SJSA1 (cell line): ENCODE results near the gene TLDC2. TPM values are rescaled to one million over a fixed set of nuclear protein-coding genes. Genes with fewer than 3 reads are reported as not detected.

Source experiments
- DNase-seq, 2 experiments: peaks; one replicate each; pipeline ENCODE4 v3.0.0-alpha.2; 2015 to 2020; ENCODE audit warnings: low spot score in 2 of 2, low read depth in 1 of 2
- H3K27ac ChIP-seq: fragments of 250-450 bp; sonication (Bioruptor Pico); 2 replicates; pipeline ENCODE4 v1.5.1; 2020; ENCODE audit warnings: mild to moderate bottlenecking, moderate library complexity
- H3K27me3 ChIP-seq: fragments of 250-450 bp; sonication (Bioruptor Pico); replicated peaks from 2 replicates; pipeline ENCODE4 v1.5.1; 2020; ENCODE audit warnings: mild to moderate bottlenecking, moderate library complexity
- H3K36me3 ChIP-seq: fragments of 250-450 bp; sonication (Bioruptor Pico); 2 replicates; pipeline ENCODE4 v1.5.1; 2020; ENCODE audit warnings: mild to moderate bottlenecking
- H3K4me1 ChIP-seq: fragments of 250-450 bp; sonication (Bioruptor Pico); replicated peaks from 2 replicates; pipeline ENCODE4 v1.6.1; 2021; ENCODE audit warnings: mild to moderate bottlenecking
- H3K4me3 ChIP-seq: fragments of 250-450 bp; sonication (Bioruptor Pico); 2 replicates; pipeline ENCODE4 v1.5.1; 2020; ENCODE audit warnings: mild to moderate bottlenecking
- H3K9me3 ChIP-seq: fragments of 250-450 bp; sonication (Bioruptor Pico); replicated peaks from 2 replicates; pipeline ENCODE4 v1.5.1; 2020; ENCODE audit warnings: mild to moderate bottlenecking
- total RNA-seq: library from RNA; depleted of rRNA; stranded (reverse); fragments of >200 nt; shearing (Covaris generic); gene quantifications from 2 replicates; pipeline ENCODE4 v1.2.3, GENCODE V29; 2014; rRNA removed

Gene TLDC2
- total RNA-seq, 1 experiment from 2014 or later: not detected

- H3K4me3 ChIP-seq: no peak overlapping the region
- no peak overlapping the region for H3K27ac ChIP-seq
- H3K9me3 ChIP-seq: no peaks in the 10 kb centered on the region
- DNase-seq: no peak
- peaks cover 4% of the 10 kb centered on the region; the same call in 1 of the 2 replicates for H3K4me1 ChIP-seq
- H3K27me3 ChIP-seq: no peaks in the 10 kb centered on the region
- H3K36me3 ChIP-seq: no peaks in the 10 kb centered on the region
These were observed 61.4 kb downstream of the TLDC2 start for GRCh38 chr20:36937402-36937770.

GRCh38 chr20:36941401-36941835 is 65.5 kb downstream of the TLDC2 start:
- no peaks in the 10 kb centered on the region for H3K4me1 ChIP-seq
- no peaks in the 10 kb centered on the region for H3K27me3 ChIP-seq
- no peak for DNase-seq
- no peaks in the 10 kb centered on the region for H3K36me3 ChIP-seq
- H3K4me3 ChIP-seq: no peak overlapping the region
- no peak overlapping the region for H3K27ac ChIP-seq
- H3K9me3 ChIP-seq: no peaks in the 10 kb centered on the region

Other genes starting within 250 kb of the TLDC2 start
- not detected in 2 replicates for gene SLA2, start 229.9 kb upstream of the TLDC2 start, total RNA-seq
- gene NDRG3, start 130.0 kb upstream of the TLDC2 start, total RNA-seq: 19.0 and 29.1 TPM in 2 replicates
- 34.1 and 34.7 TPM in 2 replicates for gene DSN1, start 102.4 kb upstream of the TLDC2 start, total RNA-seq
- gene SAMHD1, start 75.6 kb downstream of the TLDC2 start, total RNA-seq: 8.2 and 13.8 TPM in 2 replicates
- gene RBL1, start 219.9 kb downstream of the TLDC2 start, total RNA-seq: 28.5 and 37.7 TPM in 2 replicates